HL-60 (cell line): Measurements from ENCODE around the gene RC3H2.
"Not testable (repeated sequence)": the region's sequence is repeated elsewhere in the genome, so short reads cannot be mapped to it uniquely, and the experiment has no call there.

Experiments used
- CTCF ChIP-seq: IDR thresholded peaks from one replicate; pipeline ENCODE4 v1.5.1; 2011; ENCODE audit warnings: low read length, control low read depth, inconsistent platforms; ENCODE audit not compliant: insufficient read depth
- GABPA ChIP-seq: IDR thresholded peaks from 2 replicates; pipeline ENCODE4 v1.6.1; 2012; ENCODE audit warnings: low read depth
- TF ChIP-seq, protein P1 (sequence below): IDR thresholded peaks from 2 replicates; pipeline ENCODE4 v1.6.1; 2012; ENCODE audit warnings: low read depth; ENCODE audit not compliant: insufficient replicate concordance

DNA sequence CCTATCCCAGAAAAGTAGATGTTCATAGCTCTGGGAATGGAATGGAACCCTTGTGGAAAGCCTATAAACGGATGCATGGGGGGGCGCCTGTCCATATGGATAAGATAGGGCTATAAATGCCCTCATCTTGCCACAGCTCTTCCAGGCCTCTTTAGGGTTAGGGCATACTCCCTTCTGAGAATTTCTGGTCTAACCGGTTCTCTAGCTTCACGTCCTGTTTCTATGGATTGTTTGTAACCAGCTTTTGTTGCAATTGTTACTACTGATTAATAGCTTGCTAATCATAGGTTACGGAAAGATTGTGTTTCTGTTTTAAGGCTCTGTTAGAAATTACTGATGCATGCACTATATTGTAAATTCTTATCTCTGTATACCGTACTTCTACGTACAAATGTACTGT, 95.9 kb downstream of the RC3H2 start:
- not testable (repeated sequence) for TF ChIP-seq GABPA, CTCF
- TF ChIP-seq, protein P1, sequence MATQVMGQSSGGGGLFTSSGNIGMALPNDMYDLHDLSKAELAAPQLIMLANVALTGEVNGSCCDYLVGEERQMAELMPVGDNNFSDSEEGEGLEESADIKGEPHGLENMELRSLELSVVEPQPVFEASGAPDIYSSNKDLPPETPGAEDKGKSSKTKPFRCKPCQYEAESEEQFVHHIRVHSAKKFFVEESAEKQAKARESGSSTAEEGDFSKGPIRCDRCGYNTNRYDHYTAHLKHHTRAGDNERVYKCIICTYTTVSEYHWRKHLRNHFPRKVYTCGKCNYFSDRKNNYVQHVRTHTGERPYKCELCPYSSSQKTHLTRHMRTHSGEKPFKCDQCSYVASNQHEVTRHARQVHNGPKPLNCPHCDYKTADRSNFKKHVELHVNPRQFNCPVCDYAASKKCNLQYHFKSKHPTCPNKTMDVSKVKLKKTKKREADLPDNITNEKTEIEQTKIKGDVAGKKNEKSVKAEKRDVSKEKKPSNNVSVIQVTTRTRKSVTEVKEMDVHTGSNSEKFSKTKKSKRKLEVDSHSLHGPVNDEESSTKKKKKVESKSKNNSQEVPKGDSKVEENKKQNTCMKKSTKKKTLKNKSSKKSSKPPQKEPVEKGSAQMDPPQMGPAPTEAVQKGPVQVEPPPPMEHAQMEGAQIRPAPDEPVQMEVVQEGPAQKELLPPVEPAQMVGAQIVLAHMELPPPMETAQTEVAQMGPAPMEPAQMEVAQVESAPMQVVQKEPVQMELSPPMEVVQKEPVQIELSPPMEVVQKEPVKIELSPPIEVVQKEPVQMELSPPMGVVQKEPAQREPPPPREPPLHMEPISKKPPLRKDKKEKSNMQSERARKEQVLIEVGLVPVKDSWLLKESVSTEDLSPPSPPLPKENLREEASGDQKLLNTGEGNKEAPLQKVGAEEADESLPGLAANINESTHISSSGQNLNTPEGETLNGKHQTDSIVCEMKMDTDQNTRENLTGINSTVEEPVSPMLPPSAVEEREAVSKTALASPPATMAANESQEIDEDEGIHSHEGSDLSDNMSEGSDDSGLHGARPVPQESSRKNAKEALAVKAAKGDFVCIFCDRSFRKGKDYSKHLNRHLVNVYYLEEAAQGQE, result not testable (repeated sequence)
